GM18868 (cell line): Measurements from ENCODE around the gene TRPV3.
"Not testable (repeated sequence)": the region's sequence is repeated elsewhere in the genome, so short reads cannot be mapped to it uniquely, and the experiment has no call there.

ENCODE experiments used
- ATAC-seq: cut with Tn5 transposase; IDR thresholded peaks from one replicate; pipeline ENCODE4 v1.9.1; 2021; ENCODE audit warnings: mild to moderate bottlenecking, moderate library complexity; ENCODE audit not compliant: unreplicated experiment

TRPV3 gene

DNA sequence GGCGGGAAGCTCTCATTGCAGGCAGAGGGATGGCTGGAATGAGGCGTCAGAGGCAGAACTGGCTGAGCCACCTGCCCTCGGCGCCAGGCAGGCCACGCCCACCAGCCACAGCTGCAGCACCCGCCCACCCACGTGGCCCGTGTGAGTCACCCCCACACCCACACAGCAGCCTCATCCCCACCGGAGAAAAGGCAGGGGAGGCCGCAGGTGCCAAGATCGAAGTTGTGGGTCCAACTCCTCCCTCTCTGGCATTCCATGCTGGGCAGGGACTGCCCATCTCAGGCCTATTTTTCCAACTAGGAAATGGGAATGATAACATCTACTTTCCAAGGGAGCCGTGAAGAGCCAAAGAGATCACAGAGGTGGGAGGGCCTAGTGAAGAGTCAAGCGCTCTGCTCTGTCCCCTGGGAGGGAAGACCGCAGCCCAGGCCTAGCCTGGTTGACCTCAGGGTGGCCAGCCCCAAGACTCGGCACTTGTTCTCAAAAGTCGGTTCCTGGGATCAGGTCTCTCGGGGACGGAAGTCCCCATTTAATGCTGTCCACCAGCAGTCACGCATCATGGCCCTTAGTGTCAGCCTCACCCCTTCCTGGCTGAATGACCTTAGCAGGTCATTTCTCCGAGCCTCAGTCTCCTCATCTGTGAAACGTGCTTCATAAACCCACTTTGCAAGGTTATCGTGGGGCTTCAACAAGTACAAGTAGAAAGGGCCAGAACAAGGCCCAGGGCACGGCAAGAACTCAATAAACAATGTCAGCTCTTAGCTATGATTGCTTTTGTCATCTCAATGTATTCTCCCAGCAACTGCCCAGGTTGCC, at the start of gene TRPV3:
Gene TRPV3 (minus strand): TSS at position 45 of the 816 bp plus-strand sequence. CDS start 2,962 bp downstream, outside the sequence.
- peak; percentile 40 for ATAC-seq

DNA sequence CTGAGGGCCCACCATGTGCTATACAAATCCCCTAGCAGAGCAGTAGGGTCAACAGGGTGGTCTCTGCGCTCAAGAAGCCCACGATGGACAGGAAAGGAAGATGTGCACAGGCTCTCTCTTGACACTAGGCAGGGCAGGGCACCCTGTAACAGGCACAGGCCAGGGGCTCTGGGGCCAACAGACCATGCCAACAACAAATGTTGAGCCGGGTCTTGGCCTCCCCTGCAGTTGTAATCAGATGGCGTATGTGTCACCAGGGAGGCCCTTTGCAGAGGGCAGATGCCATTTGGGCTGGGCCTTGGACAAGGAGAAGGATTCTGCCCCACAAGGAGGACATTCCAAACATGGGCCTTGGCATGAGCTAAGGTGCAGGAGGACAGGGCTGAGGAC, 46.3 kb upstream of the TRPV3 start:
- no peak for ATAC-seq

DNA sequence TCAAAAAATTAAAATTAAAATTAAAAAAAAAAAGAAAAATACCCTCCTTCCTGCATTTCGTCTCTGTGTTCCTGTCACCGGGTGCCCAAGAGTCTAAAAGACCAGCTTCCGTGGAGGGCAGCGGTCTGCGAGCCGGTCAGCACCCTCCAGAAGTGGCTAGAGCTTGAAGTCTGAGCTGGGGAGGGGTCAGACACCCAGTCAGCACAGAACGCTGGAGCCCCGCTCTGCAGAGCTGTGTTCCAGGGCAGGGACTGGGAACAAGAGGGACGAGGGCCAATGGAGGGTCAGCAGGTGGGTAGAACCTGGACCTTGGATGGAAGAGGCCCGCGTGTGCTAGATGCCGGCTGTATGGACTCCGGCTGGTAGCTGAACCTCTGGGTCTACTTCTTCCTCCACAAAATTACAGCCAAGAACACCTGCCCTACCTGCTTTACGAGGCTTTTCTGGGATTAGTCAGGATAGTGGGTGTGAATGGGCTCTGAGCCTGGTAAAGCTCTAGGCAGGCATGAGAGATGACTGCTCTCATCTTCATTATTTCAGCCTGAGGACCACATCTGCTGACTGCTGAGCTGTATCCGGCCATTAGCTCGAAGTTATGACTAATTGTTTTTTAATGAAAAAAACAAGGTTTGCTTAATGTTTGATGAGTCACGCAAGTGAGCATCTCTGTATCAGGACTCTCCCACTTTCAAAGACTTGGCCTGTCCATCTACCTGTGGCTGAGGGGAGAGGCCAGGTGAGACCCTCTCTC, 45.7 kb upstream of the TRPV3 start:
- no peak for ATAC-seq

DNA sequence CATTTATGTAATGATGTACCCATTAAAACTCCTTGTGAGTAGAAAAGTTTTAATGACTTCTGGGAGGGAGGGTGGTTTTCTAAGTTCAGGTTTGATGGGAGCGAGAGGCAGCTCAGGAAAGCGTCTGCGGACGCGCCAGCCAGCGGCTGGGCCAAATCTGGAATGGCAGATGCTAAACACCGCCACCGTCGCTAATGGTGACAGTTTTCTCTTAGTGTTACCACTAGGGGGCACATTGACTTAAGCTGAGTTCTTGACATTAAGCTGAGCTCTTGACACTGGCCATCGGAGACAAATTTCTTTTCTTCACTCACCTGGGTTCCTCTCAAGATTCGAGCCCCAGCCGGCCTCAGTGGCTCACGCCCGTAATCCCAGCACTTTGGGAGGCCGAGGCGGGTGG, 44.9 kb upstream of the TRPV3 start:
- ATAC-seq, result no peak

DNA sequence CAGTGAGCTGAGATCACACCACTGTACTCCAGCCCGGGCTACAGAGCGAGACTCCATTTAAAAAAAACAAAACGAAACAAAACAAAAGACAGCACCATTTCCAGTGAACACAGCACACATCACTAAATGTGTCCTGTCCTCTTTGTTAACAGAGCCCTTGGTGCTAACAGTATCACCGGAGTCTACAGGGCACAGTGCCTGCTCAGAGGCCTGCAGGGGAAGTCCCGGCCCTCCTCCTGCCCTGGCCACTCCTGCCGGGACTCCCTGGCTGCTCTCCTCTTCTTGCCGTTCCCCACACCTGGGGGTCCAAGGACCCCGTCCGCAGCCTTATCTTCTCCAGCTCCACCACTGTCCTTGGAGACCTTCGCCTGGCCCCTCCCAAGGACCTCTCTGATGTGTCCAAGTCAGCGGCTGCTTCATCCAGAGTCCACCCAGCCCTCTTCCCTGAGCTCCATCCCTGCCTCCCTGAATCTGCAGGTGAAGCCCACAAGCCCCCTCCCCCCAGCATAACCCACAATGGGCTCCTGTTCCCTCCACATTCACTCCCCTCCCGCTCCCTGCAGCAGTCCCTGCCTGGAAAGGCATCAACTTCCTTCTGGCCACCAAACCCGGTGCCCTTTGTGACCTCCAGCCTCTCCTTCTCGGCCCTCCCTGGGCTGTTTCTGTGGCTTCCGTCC, 43.1 kb upstream of the TRPV3 start:
- no peak for ATAC-seq

DNA sequence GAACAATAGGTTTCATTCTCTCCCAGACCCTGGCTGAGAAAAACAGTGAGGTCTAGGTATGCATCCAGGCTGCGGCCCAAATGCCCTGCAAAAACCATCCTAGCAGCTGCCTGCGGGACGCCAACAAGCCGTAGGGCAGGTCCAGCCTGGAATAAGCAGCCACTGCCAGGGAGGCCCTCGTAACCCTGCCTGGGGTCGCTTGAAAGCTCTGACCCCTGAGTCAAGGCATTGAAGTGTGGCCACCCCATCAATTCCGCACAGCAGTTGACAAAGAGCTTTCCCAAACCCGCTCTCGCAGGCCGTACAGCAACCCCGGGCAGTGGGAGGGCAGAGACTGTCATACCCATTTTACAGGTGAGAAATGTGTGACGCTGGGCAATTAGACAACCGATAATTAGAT, 40.5 kb upstream of the TRPV3 start:
- ATAC-seq, result no peak

DNA sequence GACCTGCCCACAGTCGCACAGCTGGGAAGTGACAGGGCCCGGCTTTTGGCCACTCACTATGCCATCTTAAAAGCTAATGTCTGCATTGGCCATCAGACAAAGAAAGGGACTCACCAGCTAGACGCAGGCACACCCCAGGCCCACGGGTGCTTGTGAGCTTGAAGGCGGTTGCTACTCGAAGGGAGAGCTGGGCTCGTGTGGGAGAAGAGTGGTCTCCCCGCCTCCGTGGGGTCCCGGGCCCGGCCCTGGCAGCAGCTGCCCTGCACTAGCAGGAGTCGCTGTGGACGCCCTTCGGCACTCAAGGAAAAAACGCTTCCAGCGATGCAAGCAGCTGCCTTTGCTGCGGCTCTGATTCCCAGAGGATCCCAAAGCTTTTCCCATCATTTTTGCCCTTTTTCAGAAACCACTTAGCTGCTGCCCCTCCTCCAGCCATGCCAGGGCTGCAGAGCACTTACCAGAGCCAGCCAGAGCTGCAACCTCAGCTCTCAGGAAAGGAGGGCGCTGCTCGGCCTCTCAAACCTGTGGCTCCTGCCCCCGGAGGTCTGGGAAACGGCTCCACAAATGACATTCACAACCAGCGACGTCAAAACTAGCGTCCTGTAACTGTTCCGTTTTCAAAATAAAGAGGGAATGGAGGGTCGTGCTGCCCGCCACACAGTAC, 39.3 kb upstream of the TRPV3 start:
- ATAC-seq, result no peak

DNA sequence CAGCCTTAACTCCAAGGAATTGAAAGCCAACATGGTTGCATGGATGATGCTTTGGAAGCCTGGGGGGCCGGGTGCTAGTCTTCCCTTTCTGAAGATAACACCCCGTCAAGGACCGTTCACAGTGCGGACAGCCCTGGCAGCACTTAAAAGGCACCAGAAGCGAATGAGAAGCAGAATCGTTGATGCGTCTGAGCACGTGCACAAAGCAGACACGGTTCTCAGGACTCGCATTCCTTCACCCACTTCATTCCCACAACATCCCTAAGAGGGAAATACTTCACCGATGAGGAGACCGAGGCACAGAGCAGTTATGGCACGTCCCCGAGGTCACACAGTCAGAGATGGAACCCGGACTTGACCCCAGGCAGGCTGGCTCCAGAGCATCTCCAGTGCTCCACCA, 37.4 kb upstream of the TRPV3 start:
- ATAC-seq, result no peak

DNA sequence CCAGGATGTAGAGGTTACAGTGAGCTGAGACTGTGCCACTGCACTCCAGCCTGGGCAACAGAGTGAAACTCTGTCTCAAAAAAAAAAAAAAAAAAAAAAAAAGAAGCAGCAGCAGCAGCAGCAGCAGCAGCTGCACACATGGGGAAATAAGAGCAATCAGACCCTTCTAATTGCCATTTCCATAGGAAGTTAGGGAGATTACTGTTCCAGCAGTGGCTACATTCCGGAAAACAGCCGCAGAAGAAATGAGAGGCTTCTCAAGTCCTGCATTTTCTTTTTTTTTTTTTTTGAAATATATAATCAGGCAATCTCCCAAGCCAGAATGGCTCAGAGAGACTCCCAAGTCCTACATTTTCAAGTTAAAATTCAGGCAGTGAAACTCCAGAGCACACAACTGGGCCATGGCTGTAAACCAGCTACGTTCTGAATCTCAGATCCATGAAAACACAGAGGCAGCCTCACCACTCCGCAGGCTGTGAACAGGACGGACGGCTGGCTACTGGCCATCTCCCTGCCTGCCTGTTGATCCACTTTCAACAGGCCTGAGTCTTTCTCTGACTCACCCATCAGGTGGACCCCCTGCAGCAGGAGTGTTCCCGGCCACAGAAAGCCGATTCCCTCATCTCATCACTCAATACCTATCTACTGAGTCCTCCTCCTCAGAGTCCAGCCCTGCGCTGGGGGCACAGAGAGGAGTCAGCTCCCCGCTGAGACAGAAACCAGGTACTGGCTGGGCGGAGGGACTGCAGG, 36.6 kb upstream of the TRPV3 start:
- ATAC-seq, result no peak

DNA sequence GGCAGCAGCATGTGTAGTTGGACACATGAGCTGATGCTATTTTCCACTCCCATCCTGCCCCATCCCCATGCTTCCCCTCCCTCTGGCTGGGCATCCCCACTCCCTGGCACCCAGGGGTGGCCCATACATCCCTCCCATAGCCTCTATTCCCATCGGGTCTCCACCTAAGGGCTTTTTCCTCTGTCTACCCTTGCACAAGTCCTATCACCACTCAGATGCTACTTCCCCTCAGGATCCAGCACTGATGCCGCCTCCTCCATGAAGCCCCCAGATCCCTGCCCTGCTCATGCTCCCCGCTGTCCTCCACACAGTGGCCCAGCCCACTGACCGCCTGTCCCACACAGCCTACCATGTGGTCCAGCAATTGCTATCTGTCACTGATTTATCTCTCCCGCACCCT, 35.8 kb upstream of the TRPV3 start:
- no peak for ATAC-seq

DNA sequence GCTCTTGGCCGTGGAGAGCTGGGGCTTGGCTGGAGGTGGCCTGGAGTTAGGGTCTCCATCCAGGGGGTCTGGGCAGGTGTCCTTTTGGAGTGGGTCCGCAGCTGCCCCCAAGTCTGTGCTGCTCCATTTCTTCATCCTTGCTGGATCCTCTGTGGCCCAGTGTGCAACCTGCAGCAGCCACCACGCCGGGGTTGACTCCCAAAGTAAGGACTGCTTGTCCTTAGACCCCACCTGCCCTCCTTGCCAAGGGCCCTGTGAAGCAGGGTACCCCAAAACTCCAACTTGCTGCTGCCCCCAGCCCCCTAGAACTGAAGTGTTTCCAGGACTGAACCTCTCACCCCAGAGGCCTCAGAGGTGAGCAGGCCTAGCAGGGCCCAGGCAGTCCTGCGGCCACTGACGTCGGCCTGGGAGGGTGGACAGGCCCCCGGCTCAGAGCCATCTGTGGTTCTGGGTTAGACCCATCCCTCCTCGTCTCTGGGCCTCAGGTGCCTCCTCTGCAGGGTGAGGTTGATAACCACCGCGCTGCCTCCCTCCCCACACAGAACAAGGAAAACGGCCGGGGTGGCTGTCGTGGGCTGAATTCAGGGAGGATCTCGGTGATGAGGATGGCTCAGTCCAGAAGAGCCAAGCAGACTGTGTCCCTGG, 34.7 kb upstream of the TRPV3 start:
- no peak for ATAC-seq

DNA sequence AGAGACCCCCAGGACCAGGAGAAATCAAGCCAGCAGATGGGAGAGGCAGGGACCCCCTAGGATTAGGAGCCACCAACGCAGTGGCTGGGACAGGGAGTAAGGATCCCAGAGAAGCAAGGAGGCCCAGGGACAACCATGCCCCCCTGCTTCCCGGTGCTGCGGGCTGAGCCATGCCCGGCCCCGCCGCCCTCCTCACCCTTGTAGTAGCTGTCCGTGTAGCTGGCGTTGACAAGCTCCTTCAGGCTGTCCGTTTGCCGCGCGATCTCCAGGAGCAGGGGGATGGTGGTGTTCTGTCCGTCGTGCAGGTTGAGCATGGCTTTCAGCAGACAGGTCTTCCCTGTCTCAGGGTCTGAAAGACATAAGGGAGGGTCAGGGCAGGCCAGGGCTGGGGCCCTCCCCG, 33.2 kb upstream of the TRPV3 start:
- no peak for ATAC-seq

DNA sequence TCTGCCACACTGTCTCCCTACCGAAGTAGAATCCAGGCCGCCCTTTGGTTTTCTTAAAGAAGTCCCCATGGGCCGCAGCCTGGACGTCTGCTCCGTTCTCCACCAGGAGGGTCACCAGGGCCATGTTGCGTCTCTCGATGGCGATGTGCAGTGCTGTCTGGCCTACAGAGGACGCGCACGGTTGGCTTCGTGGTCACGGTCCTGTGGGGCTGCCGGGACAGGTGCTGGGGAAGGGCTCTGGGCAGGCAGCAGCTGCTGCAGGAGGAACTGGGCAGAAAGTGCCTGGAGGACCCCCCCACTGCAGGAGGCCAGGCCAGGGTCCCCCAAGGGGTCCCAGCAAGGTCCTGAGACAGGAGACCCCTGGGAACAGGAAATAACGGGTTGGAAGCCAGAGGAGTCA, 32.6 kb upstream of the TRPV3 start:
- ATAC-seq, result no peak

DNA sequence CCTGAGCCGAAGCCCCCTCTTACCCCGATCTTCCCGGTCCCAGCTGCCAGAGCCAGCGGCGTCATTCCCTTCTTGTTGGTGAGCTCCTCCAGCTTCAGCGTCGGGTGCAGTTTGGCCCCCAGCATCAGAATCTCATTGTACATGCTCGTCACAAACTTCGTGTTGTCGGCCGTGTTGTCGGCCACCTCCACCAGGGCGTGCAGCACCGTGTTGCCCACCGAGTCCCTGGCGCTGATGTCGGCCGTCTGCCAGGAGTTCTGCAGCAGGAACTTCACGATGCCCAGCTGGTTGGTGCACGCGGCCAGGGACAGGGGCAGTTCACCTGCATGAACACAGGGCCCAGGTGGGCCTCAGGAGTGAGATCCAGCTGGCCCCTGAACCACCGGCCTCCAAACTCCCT, 32.2 kb upstream of the TRPV3 start:
- ATAC-seq, result no peak

DNA sequence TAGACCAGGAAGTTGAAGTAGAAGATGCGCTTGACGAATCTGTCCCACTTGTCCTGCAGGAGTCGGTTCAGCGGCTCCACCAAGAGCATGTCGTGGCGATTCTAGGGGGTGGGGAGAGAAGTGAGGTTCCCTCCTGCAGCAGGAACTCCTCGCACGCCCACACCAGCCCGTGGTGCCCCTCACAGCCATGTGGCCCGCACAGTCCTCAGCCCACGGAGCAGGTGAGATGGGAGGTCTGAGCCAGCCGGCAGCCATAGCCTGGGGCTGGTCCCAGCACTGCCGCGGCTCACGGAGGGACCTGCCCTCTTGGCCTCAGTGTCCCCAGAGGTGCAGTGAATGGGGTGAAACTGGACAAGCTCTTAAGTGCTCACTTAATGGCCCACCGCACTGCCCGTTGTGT, 28.2 kb upstream of the TRPV3 start:
- no peak for ATAC-seq

DNA sequence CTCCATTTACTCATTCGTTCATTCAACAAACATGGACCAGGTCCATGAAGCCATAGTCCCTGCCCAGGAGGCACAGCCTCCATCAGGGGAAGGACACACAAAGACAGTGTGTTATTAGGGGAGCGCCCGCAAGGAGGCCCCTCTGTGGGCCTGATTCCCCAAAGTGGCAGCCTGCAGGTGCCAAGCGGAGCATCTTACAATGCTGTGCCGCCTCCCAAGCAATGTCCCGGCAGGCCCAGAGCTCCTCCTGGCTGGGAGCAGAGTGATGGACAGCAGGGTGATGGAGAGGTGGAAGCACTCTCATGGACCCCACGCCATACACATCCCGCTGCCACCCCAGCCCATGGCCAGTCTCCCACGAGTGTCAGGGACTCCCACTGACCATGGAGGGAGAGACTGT, 25.8 kb upstream of the TRPV3 start:
- no peak for ATAC-seq

DNA sequence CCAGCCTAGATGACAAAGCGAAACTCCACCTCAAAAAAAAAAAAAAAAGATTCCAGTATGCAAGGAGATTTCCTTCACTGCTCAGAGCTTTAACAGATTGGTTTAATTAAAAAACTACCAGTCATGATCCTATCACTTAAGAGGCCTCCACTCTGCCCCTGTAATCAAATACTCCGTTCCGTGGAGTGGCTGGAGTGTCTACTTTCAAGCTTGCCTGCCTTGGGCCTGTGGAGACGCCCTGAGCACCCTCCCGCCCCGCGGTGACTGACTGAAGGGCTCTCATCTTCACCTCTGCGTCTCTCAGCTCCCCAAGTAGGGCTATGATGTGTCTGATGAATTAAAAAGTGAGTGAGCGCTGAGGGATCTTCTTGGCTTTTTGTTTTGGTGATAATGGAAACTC, 25.3 kb upstream of the TRPV3 start:
- no peak for ATAC-seq

DNA sequence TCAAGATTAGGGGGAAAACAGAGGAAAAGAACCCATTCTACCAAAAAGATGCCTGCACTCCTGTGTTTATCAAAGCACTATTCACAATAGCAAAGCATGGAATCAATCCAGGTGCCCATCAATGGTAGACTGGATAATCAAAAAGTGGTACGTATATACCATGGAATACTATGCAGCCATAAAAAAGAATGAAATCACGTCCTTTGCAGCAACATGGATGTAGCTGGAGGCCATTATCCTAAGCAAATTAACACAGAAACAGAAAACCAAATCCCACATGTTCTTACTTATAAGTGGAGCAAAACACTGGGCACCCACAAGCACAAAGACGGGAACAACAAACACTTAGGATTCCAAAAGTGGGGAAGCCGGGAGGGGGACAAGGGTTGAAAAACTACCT, 21.1 kb upstream of the TRPV3 start:
- not testable (repeated sequence) for ATAC-seq

DNA sequence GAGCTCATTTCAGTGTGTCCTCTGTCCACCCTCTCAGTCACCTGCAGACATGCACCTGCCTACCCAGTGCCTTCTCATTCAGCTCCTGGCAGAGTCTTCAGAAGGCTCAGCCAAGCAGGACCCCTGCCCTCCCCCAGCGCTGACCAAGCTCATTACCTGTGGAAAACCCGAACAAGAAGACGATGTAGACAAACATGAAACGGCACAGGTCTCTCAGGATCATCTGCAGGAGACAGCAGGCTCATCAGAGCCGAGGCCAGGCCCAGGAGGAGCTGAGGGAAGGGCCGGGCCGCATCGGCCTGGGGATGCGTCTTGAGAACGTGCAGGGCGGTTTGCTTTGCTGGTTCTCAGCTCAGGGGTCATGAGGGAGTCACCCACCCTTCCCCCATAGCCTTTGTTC, 19.4 kb upstream of the TRPV3 start:
- no peak for ATAC-seq

DNA sequence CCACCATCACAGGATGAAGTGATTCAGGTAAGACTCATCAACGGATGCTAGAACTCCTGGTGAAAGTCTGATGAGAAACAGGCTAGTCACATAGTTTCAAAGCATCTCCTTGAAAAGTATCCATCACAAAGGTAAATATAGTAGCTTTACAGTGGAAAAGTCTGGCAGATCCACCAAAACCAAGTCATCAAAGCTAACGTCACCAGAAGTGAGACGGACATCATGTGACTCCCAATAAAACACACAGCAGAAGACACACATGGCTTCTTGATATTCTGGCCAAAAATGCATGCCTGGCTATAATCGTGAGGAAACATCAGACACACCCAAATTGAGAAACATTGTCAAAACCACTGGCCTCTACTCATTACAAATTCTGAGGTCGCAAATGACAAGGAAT, 17.9 kb upstream of the TRPV3 start:
- ATAC-seq, result no peak
